PC-9 (cell line): ENCODE results near the gene EGFR.

Experiments
- EZH2 ChIP-seq: fragments of 200-600 bp; sonication (generic); IDR thresholded peaks from 2 replicates; pipeline ENCODE4 v1.8.0; 2017; ENCODE audit warnings: antibody characterized with exemption, low read depth
- TF ChIP-seq, protein P1 (sequence below): fragments of 200-600 bp; sonication (generic); conservative IDR thresholded peaks from 2 replicates; pipeline ENCODE4 v1.6.1; 2017; ENCODE audit warnings: mixed run types, antibody characterized with exemption, mild to moderate bottlenecking, moderate library complexity

DNA sequence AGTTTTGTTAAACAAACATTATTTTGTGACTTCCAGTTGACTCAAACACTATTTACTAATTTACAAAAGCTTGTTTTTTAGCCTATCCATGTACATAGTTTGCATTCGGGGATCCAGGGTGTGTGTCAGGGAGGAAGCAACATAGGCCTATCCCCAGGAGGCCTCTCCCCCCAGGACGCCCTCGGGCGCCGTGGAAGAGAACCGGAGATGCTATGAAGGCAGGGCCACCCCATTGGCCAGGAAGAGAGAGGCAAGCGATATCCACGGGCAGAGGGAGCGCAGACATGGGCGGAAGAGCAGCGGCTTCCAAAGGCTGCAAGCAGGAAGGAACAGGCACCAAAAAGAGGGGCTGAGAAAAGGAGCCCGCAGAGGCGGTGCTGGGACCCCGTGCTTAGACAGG, 38.3 kb upstream of the EGFR start:
- TF ChIP-seq, protein P1, sequence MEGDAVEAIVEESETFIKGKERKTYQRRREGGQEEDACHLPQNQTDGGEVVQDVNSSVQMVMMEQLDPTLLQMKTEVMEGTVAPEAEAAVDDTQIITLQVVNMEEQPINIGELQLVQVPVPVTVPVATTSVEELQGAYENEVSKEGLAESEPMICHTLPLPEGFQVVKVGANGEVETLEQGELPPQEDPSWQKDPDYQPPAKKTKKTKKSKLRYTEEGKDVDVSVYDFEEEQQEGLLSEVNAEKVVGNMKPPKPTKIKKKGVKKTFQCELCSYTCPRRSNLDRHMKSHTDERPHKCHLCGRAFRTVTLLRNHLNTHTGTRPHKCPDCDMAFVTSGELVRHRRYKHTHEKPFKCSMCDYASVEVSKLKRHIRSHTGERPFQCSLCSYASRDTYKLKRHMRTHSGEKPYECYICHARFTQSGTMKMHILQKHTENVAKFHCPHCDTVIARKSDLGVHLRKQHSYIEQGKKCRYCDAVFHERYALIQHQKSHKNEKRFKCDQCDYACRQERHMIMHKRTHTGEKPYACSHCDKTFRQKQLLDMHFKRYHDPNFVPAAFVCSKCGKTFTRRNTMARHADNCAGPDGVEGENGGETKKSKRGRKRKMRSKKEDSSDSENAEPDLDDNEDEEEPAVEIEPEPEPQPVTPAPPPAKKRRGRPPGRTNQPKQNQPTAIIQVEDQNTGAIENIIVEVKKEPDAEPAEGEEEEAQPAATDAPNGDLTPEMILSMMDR = no peak
- no peak for TF ChIP-seq EZH2
